ENCODE data around the gene RCOR3.
"Not testable (repeated sequence)": the region's sequence is repeated elsewhere in the genome, so short reads cannot be mapped to it uniquely, and the experiment has no call there.

- not testable (repeated sequence) for TF ChIP-seq EZH2phosphoT487 (IDR thresholded peaks at IDR 0.05; ENCODE audit: insufficient read depth, low read depth); EZH2 (IDR thresholded peaks at IDR 0.05; ENCODE audit: insufficient read depth, poor library complexity, severe bottlenecking)
Measured at GRCh38 chr1:211249611-211250010, 9.6 kb upstream of the RCOR3 start.
